Tibial nerve (tissue), 4 donors: ENCODE data around the gene FGF19. TPM values are rescaled to one million over a fixed set of nuclear protein-coding genes. Genes with fewer than 3 reads are reported as not detected.

Experiments used
- DNase-seq, 2 donors: peaks; one replicate each; pipeline ENCODE4 v3.0.0-alpha.2; 2019; ENCODE audit warnings: low spot score in 2 of 2
- H3K27ac ChIP-seq, 4 donors: fragments of 200-600 bp; sonication (generic) in 3 of 4; one replicate each; pipeline ENCODE4 v1.5.1; 2017 to 2019; ENCODE audit warnings: mild to moderate bottlenecking in 1 of 4
- H3K27me3 ChIP-seq, 2 donors: fragments of 200-600 bp; sonication (generic) in 1 of 2; one replicate each; pipeline versions ENCODE4 v1.5.1 to v1.6.0; 2017 to 2019
- H3K36me3 ChIP-seq, 3 donors: fragments of 200-600 bp; sonication (generic); one replicate each; pipeline ENCODE4 v1.5.1; 2018 to 2019
- H3K4me1 ChIP-seq, 4 donors: fragments of 200-600 bp; sonication (generic) in 3 of 4; one replicate each; pipeline ENCODE4 v1.5.1; 2017 to 2019
- H3K4me3 ChIP-seq, 4 donors: fragments of 200-600 bp; sonication (generic) in 3 of 4; one replicate each; pipeline ENCODE4 v1.5.1; 2017 to 2019; ENCODE audit warnings: mild to moderate bottlenecking in 1 of 4, moderate library complexity in 1 of 4
- H3K9me3 ChIP-seq, 4 donors: fragments of 200-600 bp; sonication (generic) in 3 of 4; one replicate each; pipeline ENCODE4 v1.5.1; 2017 to 2019
- CTCF ChIP-seq, 5 experiments: fragments of 200-600 bp in 3 of 5; fragments of 450-650 bp in 2 of 5; sonication (generic) in 3 of 5; IDR thresholded peaks; one replicate each; pipeline ENCODE4 v1.5.1; 2016 to 2019; ENCODE audit warnings: antibody characterized with exemption in 5 of 5, mild to moderate bottlenecking in 3 of 5, moderate library complexity in 2 of 5
- EP300 ChIP-seq, 2 donors: sonication (generic); formaldehyde crosslinking; IDR thresholded peaks; one replicate each; pipeline ENCODE4 v1.6.1; 2017; ENCODE audit warnings: antibody characterized with exemption in 2 of 2, mild to moderate bottlenecking in 1 of 2
- POLR2A ChIP-seq, 2 donors: fragments of 450-650 bp; IDR thresholded peaks; one replicate each; pipeline ENCODE4 v1.6.1; 2017; ENCODE audit warnings: antibody characterized with exemption in 2 of 2, mild to moderate bottlenecking in 2 of 2, moderate library complexity in 2 of 2
- WGBS, 2 donors: methylation state at CpG; one replicate each; pipeline ENCODE4 v1.1.5; 2018; 5-methylcytosine and 5-hydroxymethylcytosine counted together
- total RNA-seq, 4 donors: library from RNA; depleted of rRNA; stranded (reverse); fragments of >200 nt; gene quantifications; one replicate each; pipeline ENCODE4 v1.1.0, GENCODE V29; 2016

FGF19 gene
- total RNA-seq, 4 donors from 2014 or later = not detected

DNA sequence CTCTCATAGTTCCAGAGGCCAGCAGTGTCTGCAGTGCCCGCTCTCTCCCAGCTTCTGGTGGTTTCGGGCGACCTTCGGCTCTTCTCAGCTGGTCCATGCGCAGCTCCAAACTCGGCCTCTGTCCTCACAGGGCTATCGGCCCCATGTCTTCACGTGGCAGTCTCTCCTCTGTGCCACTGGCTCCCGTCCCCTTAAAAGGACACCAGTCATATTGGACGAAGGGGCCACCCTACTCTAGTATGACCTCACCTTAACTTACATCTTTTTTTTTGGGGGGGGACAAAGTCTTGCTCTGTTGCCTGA lies 42.5 kb downstream of the FGF19 start:
- Histone ChIP-seq H3K27me3 (no peaks in the 10 kb centered on the region), H3K36me3 (peaks cover 0 to 56% (median 0%) of the 10 kb centered on the region in 3 donors), H3K9me3 (no peaks in the 10 kb centered on the region), H3K4me3 (no peak overlapping the region), H3K4me1 (peaks cover 0 to 14% (median 3%) of the 10 kb centered on the region in 4 donors), H3K27ac (no peak overlapping the region)
- no peak for DNase-seq
- WGBS, 2 donors = 83 to 84% methylated on average over 10 of the region's 10 CpGs
- TF ChIP-seq CTCF (IDR thresholded peaks at IDR 0.05) = no peak
- TF ChIP-seq EP300 (IDR thresholded peaks at IDR 0.05) = no peak
- TF ChIP-seq POLR2A (IDR thresholded peaks at IDR 0.05) = no peak

GRCh38 chr11:69660001-69660500 lies 43.8 kb downstream of the FGF19 start:
- DNase-seq = no peak

DNA sequence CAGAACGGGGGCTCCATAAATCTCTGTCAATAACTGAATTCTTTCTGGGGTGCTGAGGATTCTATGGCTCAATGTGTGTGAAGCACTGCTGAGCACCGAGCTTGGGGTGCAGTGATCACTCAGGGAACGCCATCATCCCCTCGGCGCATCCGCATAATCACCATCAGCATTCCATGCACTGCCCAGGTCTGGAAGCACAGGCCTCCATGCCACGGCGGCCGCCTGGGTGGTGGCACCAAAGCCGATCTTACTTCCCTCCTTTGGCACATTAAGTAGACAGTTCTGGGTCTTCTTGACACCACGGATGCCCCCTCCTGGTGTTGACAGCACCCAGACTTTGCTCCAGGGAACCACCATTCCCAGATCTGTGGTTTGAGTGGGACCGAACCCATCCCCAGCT lies 44.2 kb downstream of the FGF19 start:
- peaks cover 0 to 14% (median 3%) of the 10 kb centered on the region in 4 donors for H3K4me1 ChIP-seq
- no peak overlapping the region for H3K4me3 ChIP-seq
- TF ChIP-seq CTCF (IDR thresholded peaks at IDR 0.05) = no peak
- no peak for TF ChIP-seq POLR2A (IDR thresholded peaks at IDR 0.05)
- no peak for TF ChIP-seq EP300 (IDR thresholded peaks at IDR 0.05)
- H3K36me3 ChIP-seq = peaks cover 0 to 40% (median 0%) of the 10 kb centered on the region in 3 donors
- 93 to 94% methylated on average over 11 to 12 of the region's 12 CpGs for WGBS, 2 donors
- no peak for DNase-seq
- H3K9me3 ChIP-seq = no peaks in the 10 kb centered on the region
- H3K27ac ChIP-seq = no peak overlapping the region
- H3K27me3 ChIP-seq = no peaks in the 10 kb centered on the region

More at GRCh38 chr11:69660001-69660500, 43.8 kb downstream of the FGF19 start:
- H3K27me3 ChIP-seq = no peaks in the 10 kb centered on the region
- H3K36me3 ChIP-seq = peaks cover 0 to 43% (median 0%) of the 10 kb centered on the region in 3 donors
- no peaks in the 10 kb centered on the region for H3K9me3 ChIP-seq
- peaks cover 0 to 14% (median 3%) of the 10 kb centered on the region in 4 donors for H3K4me1 ChIP-seq
- WGBS, 2 donors = 91 to 96% methylated on average over 4 of the region's 4 CpGs
- no peak overlapping the region for H3K4me3 ChIP-seq
- TF ChIP-seq POLR2A (IDR thresholded peaks at IDR 0.05) (no peak), EP300 (IDR thresholded peaks at IDR 0.05) (no peak), CTCF (IDR thresholded peaks at IDR 0.05) (no peak)
- no peak overlapping the region for H3K27ac ChIP-seq

- Histone ChIP-seq H3K27ac (peak overlapping the region in 2 of 4 donors; percentile 34 to 58), H3K9me3 (no peaks in the 10 kb centered on the region), H3K4me3 (no peak overlapping the region), H3K27me3 (no peaks in the 10 kb centered on the region), H3K36me3 (peaks cover 0 to 40% (median 0%) of the 10 kb centered on the region in 3 donors), H3K4me1 (peaks cover 0 to 14% (median 3%) of the 10 kb centered on the region in 4 donors)
- 83 to 84% methylated on average over 12 of the region's 18 CpGs for WGBS, 2 donors
- DNase-seq = no peak
- TF ChIP-seq CTCF (IDR thresholded peaks at IDR 0.05) = no peak
- no peak for TF ChIP-seq POLR2A (IDR thresholded peaks at IDR 0.05)
- no peak for TF ChIP-seq EP300 (IDR thresholded peaks at IDR 0.05)
Measured at GRCh38 chr11:69658626-69659450, 45.0 kb downstream of the FGF19 start.
